ENCODE results near the gene PARD3. TPM values are rescaled to one million over a fixed set of nuclear protein-coding genes. Genes with fewer than 3 reads are reported as not detected.

Gene PARD3
- total RNA-seq, 1 experiment from 2014 or later = 51.8 TPM

DNA sequence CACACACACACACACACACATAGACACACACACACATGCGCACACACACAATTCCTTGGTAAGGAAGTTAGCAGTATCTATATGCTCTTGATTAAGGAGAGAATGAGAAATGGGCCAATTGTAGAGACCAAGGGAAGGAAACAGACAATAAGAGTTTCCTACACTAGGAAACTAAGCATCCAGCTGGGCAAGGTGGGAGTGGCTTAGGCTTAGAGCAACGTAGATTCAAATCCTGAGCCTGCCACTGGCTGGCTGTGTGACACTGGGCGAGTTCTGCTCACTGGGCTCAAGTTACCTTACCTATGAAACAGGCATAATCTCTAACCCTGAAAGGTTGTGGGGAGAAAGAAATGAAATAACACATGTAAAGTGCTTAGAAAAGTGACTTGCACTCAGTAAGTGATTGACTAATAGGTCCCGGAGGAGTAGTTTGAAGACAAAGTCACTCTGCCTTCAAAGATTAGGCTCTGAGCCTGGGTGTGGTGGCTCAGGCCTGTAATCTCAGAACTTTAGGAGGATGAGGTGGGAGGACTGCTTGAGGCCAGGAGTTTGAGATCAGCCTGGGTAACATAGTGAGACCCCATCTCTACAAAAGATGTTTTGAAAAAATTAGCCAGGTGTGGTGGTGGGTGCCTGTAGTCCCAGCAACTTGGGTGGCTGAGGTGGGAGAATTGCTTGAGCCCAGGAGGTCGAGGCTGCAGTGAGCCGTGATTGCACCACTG lies 701.4 kb downstream of the PARD3 start:
- no peaks in the 10 kb centered on the region; the same call in 1 of the 2 replicates for H3K36me3 Mint-ChIP-seq
- H3K27me3 Mint-ChIP-seq (ENCODE audit: low read depth) = no peaks in the 10 kb centered on the region
- POLR2A ChIA-PET = no interaction called here
- peak; percentile 97 for ATAC-seq
- H3K4me1 Mint-ChIP-seq = peaks cover 23% of the 10 kb centered on the region
- H3K27ac Mint-ChIP-seq = no peak overlapping the region
- H3K4me3 Mint-ChIP-seq = no peak overlapping the region
- TF ChIP-seq ZNF263 (CRISPR knock-in tag; IDR thresholded peaks at IDR 0.05; ENCODE audit: low read depth) (0 out of 2 replicates have a peak, but pooled peaks have one; percentile 17), ZNF219 (CRISPR knock-in tag; IDR thresholded peaks at IDR 0.05; ENCODE audit: borderline replicate concordance) (no peak), NR1H2 (CRISPR knock-in tag; IDR thresholded peaks at IDR 0.05) (no peak)
- CTCF ChIA-PET = interaction anchor here (0.7 kb wide), 1 partner anchor 587 kb away, joined by 3 read pairs; no protein-coding TSS in a partner anchor
- DNase-seq (ENCODE audit: low spot score) = peak; percentile 62
- no peaks in the 10 kb centered on the region for H3K9me3 Mint-ChIP-seq

DNA sequence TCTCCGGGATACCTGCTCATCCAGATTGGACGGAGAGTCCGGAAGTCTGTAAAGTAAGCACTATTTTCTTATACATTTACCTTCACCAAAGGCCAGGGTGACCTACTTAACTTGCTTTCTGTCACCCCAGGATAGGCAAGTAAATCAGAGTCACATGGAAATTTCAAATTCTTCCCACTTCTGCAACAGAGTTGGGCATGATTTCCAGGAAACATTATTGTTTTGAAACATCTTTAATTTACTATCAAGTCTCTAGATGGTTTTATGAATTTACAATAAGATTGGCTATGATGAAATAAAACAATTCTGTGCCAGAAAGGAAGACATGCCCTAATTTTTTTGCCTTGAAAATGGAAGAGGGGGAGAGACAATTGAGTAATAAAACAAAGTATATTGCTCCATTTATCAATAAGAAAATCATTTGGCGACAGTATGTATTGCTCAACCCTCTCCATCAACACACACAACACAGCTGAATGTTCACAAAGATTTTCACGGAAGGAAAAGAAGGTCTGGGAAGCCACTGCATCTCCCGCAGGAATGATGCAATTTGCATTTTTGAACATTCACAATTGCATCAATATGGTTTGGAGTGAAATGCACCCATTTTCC lies 702.8 kb downstream of the PARD3 start:
- DNase-seq (ENCODE audit: low spot score) (no peak), ATAC-seq (no peak)
- CTCF ChIA-PET = no interaction called here
- Mint-ChIP-seq H3K9me3 (no peaks in the 10 kb centered on the region), H3K27me3 (ENCODE audit: low read depth) (no peaks in the 10 kb centered on the region), H3K36me3 (no peaks in the 10 kb centered on the region), H3K4me3 (no peak overlapping the region), H3K4me1 (peaks cover 23% of the 10 kb centered on the region), H3K27ac (no peak overlapping the region)
- POLR2A ChIA-PET = no interaction called here
- TF ChIP-seq OVOL2 (CRISPR knock-in tag; IDR thresholded peaks at IDR 0.05; ENCODE audit: borderline replicate concordance) = no peak
- no peak for TF ChIP-seq ZNF317 (CRISPR knock-in tag; IDR thresholded peaks at IDR 0.05; ENCODE audit: borderline replicate concordance, low read depth)
- TF ChIP-seq, protein P1, sequence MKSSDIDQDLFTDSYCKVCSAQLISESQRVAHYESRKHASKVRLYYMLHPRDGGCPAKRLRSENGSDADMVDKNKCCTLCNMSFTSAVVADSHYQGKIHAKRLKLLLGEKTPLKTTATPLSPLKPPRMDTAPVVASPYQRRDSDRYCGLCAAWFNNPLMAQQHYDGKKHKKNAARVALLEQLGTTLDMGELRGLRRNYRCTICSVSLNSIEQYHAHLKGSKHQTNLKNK (CRISPR knock-in tag; IDR thresholded peaks at IDR 0.05) = no peak
- no peak for TF ChIP-seq CBFB (CRISPR knock-in tag; IDR thresholded peaks at IDR 0.05; ENCODE audit: low read depth)
- TF ChIP-seq JAZF1 (CRISPR knock-in tag; IDR thresholded peaks at IDR 0.05) = no peak
- TF ChIP-seq RORB (CRISPR knock-in tag; IDR thresholded peaks at IDR 0.05) = no peak
- no peak for TF ChIP-seq SP1 (CRISPR knock-in tag; conservative IDR thresholded peaks at IDR 0.05)
- no peak for TF ChIP-seq ZNF423 (CRISPR knock-in tag; IDR thresholded peaks at IDR 0.05)
- no peak for TF ChIP-seq ZNF396 (CRISPR knock-in tag; IDR thresholded peaks at IDR 0.05; ENCODE audit: borderline replicate concordance)
- no peak for TF ChIP-seq GRHL2 (CRISPR knock-in tag; IDR thresholded peaks at IDR 0.05; ENCODE audit: insufficient replicate concordance, severe bottlenecking)
- TF ChIP-seq EMX1 (CRISPR knock-in tag; IDR thresholded peaks at IDR 0.05) = no peak
- TF ChIP-seq MXD4 (CRISPR knock-in tag; IDR thresholded peaks at IDR 0.05; ENCODE audit: borderline replicate concordance) = no peak
- TF ChIP-seq ELF4 (CRISPR knock-in tag; IDR thresholded peaks at IDR 0.05; ENCODE audit: low read depth) = no peak
- TF ChIP-seq FOXJ3 (CRISPR knock-in tag; IDR thresholded peaks at IDR 0.05; ENCODE audit: borderline replicate concordance) = no peak
- TF ChIP-seq, protein P2, sequence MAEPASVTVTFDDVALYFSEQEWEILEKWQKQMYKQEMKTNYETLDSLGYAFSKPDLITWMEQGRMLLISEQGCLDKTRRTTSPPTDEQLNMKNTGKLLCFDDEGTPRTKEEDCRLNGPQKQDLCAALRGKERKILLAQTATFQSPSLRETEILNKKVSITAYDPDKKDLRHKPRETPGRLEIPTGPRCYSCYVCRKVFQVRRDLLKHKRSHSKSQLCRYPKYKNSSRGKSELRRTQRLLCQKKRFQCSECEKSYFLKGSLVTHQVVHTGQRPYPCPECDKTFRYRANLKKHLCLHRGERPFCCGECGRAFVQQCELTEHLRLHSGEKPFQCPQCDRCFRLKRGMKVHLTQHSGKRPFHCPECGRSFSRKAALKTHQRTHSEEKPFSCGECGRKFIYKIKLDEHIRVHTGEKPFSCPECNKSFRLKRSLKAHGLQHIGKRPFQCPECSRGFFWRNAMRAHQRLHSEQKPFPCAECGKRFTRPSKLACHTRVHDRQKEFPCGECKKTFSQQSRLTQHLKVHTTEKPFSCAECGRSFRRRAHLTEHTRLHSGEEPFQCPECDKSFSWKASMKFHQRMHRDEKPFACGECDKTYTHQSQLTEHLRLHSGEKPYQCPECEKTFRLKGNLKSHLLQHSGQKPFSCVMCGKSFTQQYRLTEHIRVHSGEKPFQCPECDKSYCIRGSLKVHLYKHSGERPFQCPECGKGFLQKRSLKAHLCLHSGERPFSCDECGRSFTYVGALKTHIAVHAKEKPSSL (CRISPR knock-in tag; conservative IDR thresholded peaks at IDR 0.05) = no peak
- TF ChIP-seq ZNF232 (CRISPR knock-in tag; IDR thresholded peaks at IDR 0.05) = no peak
- TF ChIP-seq, protein P3, sequence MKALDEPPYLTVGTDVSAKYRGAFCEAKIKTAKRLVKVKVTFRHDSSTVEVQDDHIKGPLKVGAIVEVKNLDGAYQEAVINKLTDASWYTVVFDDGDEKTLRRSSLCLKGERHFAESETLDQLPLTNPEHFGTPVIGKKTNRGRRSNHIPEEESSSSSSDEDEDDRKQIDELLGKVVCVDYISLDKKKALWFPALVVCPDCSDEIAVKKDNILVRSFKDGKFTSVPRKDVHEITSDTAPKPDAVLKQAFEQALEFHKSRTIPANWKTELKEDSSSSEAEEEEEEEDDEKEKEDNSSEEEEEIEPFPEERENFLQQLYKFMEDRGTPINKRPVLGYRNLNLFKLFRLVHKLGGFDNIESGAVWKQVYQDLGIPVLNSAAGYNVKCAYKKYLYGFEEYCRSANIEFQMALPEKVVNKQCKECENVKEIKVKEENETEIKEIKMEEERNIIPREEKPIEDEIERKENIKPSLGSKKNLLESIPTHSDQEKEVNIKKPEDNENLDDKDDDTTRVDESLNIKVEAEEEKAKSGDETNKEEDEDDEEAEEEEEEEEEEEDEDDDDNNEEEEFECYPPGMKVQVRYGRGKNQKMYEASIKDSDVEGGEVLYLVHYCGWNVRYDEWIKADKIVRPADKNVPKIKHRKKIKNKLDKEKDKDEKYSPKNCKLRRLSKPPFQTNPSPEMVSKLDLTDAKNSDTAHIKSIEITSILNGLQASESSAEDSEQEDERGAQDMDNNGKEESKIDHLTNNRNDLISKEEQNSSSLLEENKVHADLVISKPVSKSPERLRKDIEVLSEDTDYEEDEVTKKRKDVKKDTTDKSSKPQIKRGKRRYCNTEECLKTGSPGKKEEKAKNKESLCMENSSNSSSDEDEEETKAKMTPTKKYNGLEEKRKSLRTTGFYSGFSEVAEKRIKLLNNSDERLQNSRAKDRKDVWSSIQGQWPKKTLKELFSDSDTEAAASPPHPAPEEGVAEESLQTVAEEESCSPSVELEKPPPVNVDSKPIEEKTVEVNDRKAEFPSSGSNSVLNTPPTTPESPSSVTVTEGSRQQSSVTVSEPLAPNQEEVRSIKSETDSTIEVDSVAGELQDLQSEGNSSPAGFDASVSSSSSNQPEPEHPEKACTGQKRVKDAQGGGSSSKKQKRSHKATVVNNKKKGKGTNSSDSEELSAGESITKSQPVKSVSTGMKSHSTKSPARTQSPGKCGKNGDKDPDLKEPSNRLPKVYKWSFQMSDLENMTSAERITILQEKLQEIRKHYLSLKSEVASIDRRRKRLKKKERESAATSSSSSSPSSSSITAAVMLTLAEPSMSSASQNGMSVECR (CRISPR knock-in tag; IDR thresholded peaks at IDR 0.05; ENCODE audit: borderline replicate concordance) = no peak
- TF ChIP-seq, protein P4, sequence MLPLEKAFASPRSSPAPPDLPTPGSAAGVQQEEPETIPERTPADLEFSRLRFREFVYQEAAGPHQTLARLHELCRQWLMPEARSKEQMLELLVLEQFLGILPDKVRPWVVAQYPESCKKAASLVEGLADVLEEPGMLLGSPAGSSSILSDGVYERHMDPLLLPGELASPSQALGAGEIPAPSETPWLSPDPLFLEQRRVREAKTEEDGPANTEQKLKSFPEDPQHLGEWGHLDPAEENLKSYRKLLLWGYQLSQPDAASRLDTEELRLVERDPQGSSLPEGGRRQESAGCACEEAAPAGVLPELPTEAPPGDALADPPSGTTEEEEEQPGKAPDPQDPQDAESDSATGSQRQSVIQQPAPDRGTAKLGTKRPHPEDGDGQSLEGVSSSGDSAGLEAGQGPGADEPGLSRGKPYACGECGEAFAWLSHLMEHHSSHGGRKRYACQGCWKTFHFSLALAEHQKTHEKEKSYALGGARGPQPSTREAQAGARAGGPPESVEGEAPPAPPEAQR (CRISPR knock-in tag; IDR thresholded peaks at IDR 0.05) = no peak
